Effector memory CD8-positive, alpha-beta T cell (primary cell): ENCODE results near the gene TIGD3.

Experiments used
- ATAC-seq: fragments of 150-1000 bp; cut with Tn5 transposase; replicated peaks from 2 replicates; pipeline ENCODE4 v1.10.0; 2021; ENCODE audit warnings: mild to moderate bottlenecking, moderate library complexity
- DNase-seq, 3 experiments: peaks; one replicate each; pipeline ENCODE4 v3.0.0; 2021
- H3K27ac Mint-ChIP-seq, 2 donors: one replicate each; pipeline ENCODE4 v1.8.0; 2022; ENCODE audit warnings: mild to moderate bottlenecking in 2 of 2, mixed read lengths in 2 of 2, moderate library complexity in 2 of 2
- H3K27me3 Mint-ChIP-seq, 2 donors: one replicate each; pipeline ENCODE4 v1.8.0; 2022; ENCODE audit warnings: mixed read lengths in 2 of 2
- H3K36me3 Mint-ChIP-seq: one replicate; pipeline ENCODE4 v1.8.0; 2022; ENCODE audit warnings: mild to moderate bottlenecking, moderate library complexity, mixed read lengths; ENCODE audit not compliant: insufficient read depth
- H3K4me1 Mint-ChIP-seq, 2 donors: one replicate each; pipeline ENCODE4 v1.8.0; 2022; ENCODE audit warnings: low read depth in 2 of 2, mixed read lengths in 2 of 2
- H3K4me3 Mint-ChIP-seq, 2 donors: one replicate each; pipeline ENCODE4 v1.8.0; 2022; ENCODE audit warnings: mild to moderate bottlenecking in 2 of 2, mixed read lengths in 2 of 2, moderate library complexity in 2 of 2
- H3K9me3 Mint-ChIP-seq, 2 donors: one replicate each; pipeline ENCODE4 v1.8.0; 2022; ENCODE audit warnings: mixed read lengths in 2 of 2

The TIGD3 gene

DNA sequence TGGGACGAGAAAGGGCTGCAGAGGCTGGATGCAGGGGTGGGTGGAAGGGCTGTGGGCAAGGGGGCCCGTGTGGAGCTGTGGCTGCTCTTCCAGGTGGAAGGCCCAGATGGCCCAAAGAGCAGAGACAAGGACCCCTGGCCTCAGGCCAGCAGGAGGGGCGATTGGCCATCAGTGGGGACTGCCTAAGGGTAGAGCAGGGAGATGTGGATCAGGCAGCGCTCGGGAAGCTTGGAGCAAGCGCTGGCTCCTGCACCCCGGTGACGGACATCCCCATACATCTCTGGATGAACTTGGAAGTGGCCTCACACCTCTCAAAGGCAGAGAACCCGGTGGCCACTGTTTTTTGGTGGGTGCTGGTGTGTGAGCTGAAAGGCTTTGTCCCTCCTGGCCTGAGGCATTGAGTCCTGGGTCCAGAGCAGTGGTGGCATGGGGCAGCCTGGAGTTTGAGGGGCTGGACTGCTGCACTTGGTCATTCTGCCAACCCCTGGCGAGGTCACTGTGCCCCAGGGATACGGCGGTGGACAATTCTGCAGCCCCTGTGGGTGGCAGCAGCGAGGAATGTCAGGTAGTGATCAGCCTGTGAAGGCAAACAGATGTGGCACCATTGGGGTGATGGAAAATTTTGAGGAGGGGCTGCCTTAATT is 37.8 kb downstream of the TIGD3 start:
- Mint-ChIP-seq H3K4me3 (no peak overlapping the region), H3K4me1 (peaks cover 28 to 43% of the 10 kb centered on the region in 2 donors), H3K27me3 (no peaks in the 10 kb centered on the region), H3K9me3 (no peaks in the 10 kb centered on the region), H3K36me3 (peaks cover 14% of the 10 kb centered on the region), H3K27ac (peak overlapping the region; percentile 52 to 78)
- DNase-seq (no peak), ATAC-seq (no peak)

DNA sequence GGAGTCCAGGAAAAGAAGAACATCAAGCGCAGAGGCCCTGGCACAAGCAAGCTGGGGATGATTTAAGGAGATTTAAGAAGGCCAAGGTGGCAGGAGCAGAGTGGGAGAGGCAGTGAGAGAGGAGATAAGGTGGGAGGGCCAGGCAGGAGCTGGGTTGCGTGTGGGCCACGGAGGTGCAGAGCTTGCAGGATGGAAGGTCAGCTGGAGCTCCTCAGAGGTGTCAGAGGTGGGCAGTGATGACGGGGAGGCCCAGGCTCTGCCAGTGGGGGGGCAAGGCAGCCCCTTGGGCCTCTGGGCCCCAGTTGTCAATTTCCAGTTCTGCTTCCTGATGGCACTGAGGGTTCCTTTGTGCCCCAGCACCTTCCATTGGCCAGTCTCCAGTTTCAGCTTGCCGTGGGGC is 38.3 kb downstream of the TIGD3 start:
- Mint-ChIP-seq H3K36me3 (peaks cover 20% of the 10 kb centered on the region), H3K9me3 (no peaks in the 10 kb centered on the region), H3K4me3 (no peak overlapping the region), H3K27me3 (no peaks in the 10 kb centered on the region), H3K4me1 (peaks cover 25 to 41% of the 10 kb centered on the region in 2 donors), H3K27ac (peak overlapping the region; percentile 52 to 78)
- DNase-seq (no peak), ATAC-seq (no peak)

- ATAC-seq (no peak), DNase-seq (no peak)
- Mint-ChIP-seq H3K27ac (no peak overlapping the region), H3K27me3 (no peaks in the 10 kb centered on the region), H3K9me3 (no peaks in the 10 kb centered on the region), H3K4me3 (no peak overlapping the region), H3K36me3 (peaks cover 23% of the 10 kb centered on the region), H3K4me1 (peaks cover 18 to 39% of the 10 kb centered on the region in 2 donors)
Measured at GRCh38 chr11:65393513-65394079, 39.0 kb downstream of the TIGD3 start.

DNA sequence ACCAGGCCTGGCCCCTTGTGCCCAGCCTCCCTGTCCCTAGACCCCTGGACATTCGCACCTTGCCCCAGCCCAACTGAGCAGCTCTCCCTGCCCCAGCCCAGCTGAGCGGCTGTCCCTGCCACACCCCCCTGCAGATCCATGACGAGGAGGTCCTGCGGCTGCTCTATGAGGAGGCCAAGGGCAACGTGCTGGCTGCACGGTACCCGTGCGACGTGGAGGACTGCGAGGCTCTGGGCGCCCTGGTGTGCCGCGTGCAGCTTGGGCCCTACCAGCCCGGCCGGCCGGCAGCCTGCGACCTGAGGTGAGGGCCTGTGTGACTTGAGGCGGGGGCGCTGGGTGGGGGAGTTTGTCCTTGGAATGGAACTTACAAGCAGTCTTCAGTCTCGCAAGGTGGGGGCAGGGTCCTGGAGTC is 39.6 kb downstream of the TIGD3 start:
- Mint-ChIP-seq H3K36me3 (peaks cover 23% of the 10 kb centered on the region), H3K4me1 (peaks cover 13 to 34% of the 10 kb centered on the region in 2 donors), H3K27me3 (no peaks in the 10 kb centered on the region), H3K4me3 (no peak overlapping the region), H3K9me3 (no peaks in the 10 kb centered on the region), H3K27ac (no peak overlapping the region)
- ATAC-seq (no peak), DNase-seq (no peak)

DNA sequence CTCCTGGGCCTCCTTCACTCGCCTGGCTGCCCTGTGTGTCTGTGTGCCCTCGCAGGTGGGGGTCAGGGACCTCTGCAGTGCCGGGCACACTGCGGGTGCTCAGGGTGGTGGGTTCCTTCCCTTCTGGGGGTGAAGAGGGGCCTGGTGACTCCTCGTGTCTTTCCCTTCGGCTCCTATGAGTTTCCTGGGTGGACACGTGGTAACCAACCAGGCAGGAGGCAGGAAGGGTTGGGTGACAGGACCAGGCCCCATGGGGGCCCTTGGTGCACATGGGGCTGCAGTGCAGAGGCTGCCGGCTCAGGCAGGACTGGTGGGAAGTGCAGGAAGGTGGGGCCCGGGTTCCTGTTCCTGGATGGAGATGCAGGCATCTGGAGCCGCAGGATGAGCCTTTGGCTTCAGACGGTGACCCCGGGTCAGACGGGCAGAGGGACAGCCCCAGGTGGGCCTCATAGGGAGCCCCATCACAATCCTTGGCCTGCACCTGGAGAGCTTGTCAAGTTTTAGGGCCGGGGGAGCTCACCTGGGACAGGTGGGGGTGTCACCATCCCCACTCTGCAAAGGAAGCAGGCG is 41.5 kb downstream of the TIGD3 start:
- Mint-ChIP-seq H3K27ac (peak overlapping the region in 1 of 2 donors; percentile 74), H3K9me3 (no peaks in the 10 kb centered on the region), H3K27me3 (no peaks in the 10 kb centered on the region), H3K36me3 (peaks cover 20% of the 10 kb centered on the region), H3K4me1 (peaks cover 7 to 26% of the 10 kb centered on the region in 2 donors), H3K4me3 (no peak overlapping the region)
- no peak for ATAC-seq
- DNase-seq, result no peak

DNA sequence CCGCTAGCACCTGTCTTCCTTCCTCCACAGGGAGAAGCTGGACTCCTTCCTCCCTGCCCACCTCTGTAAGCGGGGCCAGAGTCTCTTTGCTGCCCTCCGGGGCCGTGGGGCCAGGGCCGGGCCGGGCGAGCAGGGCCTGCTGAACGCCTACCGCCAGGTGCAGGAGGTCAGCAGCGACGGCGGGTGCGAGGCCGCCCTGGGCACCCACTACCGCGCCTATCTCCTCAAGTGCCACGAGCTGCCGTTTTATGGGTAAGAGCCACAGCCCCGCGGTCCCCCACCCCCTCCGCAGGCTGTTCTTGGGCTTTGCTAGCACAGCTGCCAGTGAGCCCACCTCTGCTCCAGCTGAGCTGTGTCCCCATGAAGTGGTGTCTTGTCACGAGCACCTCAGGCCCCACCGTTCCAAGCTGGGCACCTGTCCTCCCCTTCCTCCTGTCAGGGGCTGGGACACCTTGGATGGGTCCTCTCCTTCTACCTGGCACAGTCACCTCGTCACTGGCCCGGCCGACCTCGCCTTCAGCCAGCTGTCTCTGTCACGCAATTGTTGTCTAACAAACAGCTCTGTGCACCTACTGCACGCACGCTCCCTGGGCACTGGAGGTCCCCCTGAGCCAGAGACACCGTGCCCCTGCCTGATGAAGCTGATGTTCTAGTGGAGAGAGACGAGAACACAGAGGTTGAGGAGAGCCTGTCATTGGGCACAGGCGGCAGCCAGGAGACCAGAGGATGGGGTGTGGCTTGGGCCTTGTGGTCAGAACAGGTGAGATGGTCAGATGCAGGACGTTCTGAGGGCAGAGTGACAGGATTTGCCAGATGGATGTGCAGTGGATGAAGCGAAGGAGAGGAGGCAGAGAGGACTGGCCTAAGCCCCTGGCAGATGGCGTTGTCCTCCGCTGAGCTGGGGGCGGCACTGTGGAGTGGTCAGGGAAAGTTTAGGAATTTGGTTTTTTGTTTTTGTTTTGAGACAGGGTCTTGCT is 42.5 kb downstream of the TIGD3 start:
- H3K4me1 Mint-ChIP-seq, result peaks cover 7 to 20% of the 10 kb centered on the region in 2 donors
- DNase-seq, result no peak

DNA sequence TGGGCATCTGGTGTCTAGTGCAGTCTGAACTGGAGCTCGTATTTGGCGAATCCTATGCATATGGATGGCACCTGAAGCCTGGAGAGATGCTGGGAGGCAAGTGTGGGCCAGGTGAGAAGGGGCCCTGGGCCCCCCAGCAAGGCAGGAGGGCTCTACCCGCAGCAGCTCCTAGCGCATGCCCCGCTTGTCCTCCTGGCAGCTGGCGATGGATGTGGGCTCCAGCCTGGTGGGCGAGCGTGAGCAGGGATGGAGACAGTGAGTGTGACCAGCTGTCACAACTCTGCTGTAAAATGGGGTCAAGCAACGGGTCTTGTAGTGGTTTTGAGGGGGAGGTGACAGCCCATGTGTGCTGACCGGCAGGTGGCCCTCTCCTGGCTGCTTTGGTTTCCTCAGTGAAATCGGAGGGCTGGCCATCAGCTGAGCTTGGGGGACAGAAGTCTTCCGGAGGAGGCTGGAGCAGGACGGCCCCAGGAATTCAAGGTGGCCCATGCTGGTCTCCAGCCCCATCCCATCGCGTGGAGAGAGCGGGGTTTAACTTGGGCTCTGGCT is 43.9 kb downstream of the TIGD3 start:
- peaks cover 36% of the 10 kb centered on the region for H3K36me3 Mint-ChIP-seq
- ATAC-seq (no peak), DNase-seq (no peak)
- no peaks in the 10 kb centered on the region for H3K27me3 Mint-ChIP-seq
- H3K4me3 Mint-ChIP-seq, result no peak overlapping the region
- peak overlapping the region in 1 of 2 donors; percentile 9 for H3K27ac Mint-ChIP-seq
- H3K9me3 Mint-ChIP-seq, result no peaks in the 10 kb centered on the region
- peaks cover 6 to 14% of the 10 kb centered on the region in 2 donors for H3K4me1 Mint-ChIP-seq

More for the DNA sequence above, 42.5 kb downstream of the TIGD3 start:
- H3K4me3 Mint-ChIP-seq, result no peak overlapping the region
- H3K36me3 Mint-ChIP-seq, result peaks cover 27% of the 10 kb centered on the region
- no peak for ATAC-seq
- peak overlapping the region in 1 of 2 donors; percentile 74 for H3K27ac Mint-ChIP-seq
- no peaks in the 10 kb centered on the region for H3K9me3 Mint-ChIP-seq
- H3K27me3 Mint-ChIP-seq, result no peaks in the 10 kb centered on the region

- Mint-ChIP-seq H3K4me1 (peaks cover 6 to 14% of the 10 kb centered on the region in 2 donors), H3K36me3 (peaks cover 36% of the 10 kb centered on the region), H3K4me3 (no peak overlapping the region), H3K9me3 (no peaks in the 10 kb centered on the region), H3K27me3 (no peaks in the 10 kb centered on the region), H3K27ac (no peak overlapping the region)
- no peak for DNase-seq
- no peak for ATAC-seq
Measured at GRCh38 chr11:65399249-65399648, 44.7 kb downstream of the TIGD3 start.

DNA sequence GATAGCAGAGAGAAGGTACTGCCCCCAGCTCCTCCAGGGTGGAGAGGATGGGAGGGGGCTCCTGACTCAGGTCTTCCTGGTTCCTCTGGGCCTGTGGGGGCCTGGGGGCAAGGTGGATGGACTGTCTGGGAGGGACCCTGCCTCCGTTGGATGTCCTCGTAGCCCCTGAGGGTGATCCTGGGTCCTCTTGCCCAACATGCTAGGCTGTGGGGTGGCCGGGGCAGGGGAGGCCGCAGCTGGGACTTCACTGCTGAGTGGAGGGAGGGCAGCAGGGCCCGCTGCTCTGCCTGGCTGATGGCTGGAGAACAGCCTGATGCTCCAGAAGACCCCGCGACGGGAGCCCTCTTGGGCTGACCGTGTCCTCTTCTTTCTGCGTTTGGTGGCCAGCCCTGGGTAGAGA is 45.3 kb downstream of the TIGD3 start:
- ATAC-seq, result no peak
- Mint-ChIP-seq H3K4me3 (no peak overlapping the region), H3K27ac (no peak overlapping the region), H3K9me3 (no peaks in the 10 kb centered on the region), H3K36me3 (peaks cover 36% of the 10 kb centered on the region), H3K4me1 (peaks cover 6 to 14% of the 10 kb centered on the region in 2 donors), H3K27me3 (no peaks in the 10 kb centered on the region)
- DNase-seq, result no peak

DNA sequence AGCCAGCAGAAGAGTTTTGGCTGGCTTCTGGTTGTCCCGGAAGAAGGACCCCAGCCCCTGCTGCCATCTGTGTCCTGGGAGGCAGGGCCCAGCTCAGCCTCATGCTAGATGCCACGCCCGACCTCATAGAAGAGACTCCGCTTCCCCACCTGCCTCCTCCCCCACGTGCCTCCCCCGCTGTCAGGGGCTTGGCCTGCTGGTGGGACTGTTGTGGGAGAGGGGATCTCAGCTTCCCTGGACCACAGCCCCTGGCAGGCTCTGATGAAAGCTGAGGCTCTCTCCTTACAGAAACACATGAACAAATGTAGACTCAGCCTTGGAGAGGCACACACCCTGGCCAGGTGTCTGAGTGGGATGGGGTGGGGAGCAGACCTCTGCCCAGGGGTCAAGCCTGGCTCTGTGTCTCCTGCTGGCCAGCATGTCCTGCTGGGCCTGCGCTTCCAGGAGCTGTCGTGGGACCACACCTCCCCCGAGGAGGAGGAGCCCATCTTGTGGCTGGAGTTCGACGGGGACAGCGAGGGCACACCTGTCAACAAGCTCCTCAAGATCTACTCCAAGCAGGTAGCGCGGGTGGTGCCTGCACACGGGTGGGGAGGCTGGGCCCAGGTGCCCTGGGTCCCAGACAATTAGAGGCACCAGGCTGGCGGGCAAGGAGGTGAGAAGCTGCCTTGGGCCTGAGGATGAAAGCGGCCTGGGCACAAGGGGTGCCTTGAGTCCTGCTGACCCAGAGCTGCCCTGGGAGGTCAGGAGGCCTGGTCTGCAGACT is 45.9 kb downstream of the TIGD3 start:
- DNase-seq (no peak), ATAC-seq (no peak)
- no peaks in the 10 kb centered on the region for H3K9me3 Mint-ChIP-seq
- peak overlapping the region in 1 of 2 donors; percentile 90 for H3K27ac Mint-ChIP-seq
- H3K36me3 Mint-ChIP-seq, result peaks cover 42% of the 10 kb centered on the region
- H3K4me1 Mint-ChIP-seq, result peaks cover 6 to 14% of the 10 kb centered on the region in 2 donors
- no peaks in the 10 kb centered on the region for H3K27me3 Mint-ChIP-seq
- no peak overlapping the region for H3K4me3 Mint-ChIP-seq

DNA sequence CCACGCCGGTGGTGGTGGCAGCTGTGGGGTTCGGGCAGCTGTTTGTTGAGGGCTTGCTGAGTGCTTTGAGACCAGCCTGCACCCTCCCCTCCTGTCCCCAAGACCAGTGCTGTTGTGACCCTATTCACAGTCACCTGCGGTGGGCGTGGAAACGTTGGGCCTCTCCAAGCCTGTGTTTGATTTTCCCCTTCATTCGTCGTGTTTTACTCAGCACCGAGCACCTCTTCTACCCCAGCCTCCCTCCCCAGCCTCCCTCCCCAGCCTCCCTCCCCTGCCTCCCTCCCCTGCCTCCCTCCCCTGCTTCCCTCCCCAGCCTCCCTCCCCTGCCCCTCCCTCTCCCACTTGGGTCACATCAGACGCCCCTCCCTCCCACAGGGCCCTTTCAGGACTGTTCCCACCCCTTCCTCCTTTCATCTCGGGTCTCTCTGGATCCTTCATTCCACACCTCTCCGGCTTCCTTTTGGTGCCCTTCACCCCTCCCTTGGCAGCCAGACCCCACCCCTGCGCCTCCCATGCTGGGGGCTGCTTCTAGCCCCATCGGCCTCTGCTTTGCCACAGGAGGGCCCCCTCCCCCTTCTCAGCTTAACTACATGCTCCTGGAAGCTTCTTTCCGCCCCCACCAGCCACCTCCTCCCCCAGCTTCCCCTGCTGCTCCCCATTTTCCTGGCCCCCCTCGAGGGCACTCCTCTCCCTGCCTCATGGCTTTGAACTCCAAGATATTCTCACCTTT is 46.7 kb downstream of the TIGD3 start:
- Mint-ChIP-seq H3K4me1 (peaks cover 6 to 14% of the 10 kb centered on the region in 2 donors), H3K27ac (peak overlapping the region; percentile 36 to 90), H3K9me3 (no peaks in the 10 kb centered on the region), H3K27me3 (no peaks in the 10 kb centered on the region), H3K4me3 (no peak overlapping the region), H3K36me3 (peaks cover 46% of the 10 kb centered on the region)
- DNase-seq (no peak), ATAC-seq (no peak)

DNA sequence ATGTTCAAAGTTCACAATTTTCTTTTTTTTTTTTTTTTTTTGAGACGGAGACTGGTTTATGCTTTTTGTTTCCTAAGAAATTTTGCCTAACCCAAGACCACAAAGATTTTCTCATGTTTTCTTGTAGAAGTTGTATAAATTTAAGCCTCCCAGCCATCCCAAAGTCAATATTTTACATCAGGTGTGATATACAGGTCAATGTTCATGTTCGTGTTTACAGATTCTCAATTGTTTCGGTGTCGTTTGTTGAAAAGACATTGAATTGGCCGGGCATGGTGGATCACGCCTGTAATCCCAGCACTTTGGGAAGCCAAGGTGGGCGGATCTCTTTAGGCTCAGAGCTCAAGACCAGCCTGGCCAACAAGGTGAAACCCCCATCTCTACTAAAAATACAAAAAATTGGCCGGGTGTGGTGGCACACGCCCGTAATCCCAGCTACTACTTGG is 47.3 kb downstream of the TIGD3 start:
- Mint-ChIP-seq H3K27me3 (no peaks in the 10 kb centered on the region), H3K4me1 (peaks cover 6 to 14% of the 10 kb centered on the region in 2 donors), H3K4me3 (no peak overlapping the region), H3K36me3 (peaks cover 50% of the 10 kb centered on the region), H3K27ac (peak overlapping the region; percentile 36 to 90), H3K9me3 (no peaks in the 10 kb centered on the region)
- ATAC-seq (no peak), DNase-seq (no peak)
